ENCODE measurements around the gene AKR1D1. TPM values are rescaled to one million over a fixed set of nuclear protein-coding genes. Genes with fewer than 3 reads are reported as not detected.

Gene AKR1D1
- total RNA-seq, 4 donors from 2014 or later = 0.20 TPM; not detected in 3

DNA sequence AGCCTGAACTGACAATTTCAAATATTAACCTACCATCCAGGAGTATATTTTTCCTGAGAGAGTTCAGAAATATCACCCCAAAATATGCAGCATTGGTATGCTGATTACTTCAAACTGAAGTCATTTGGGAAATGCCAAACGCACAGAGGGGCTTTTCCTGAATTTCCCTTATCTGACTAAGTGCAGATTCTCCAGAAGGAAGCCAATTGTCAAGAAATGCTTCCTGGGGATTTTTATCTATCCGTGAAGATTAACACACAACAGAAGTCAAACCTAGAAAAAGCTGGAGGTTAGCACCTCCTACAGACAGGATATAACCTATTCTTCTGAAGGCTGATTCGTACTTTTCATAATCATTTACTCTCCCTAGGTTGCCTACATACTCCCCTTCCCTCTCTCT is 91.0 kb downstream of the AKR1D1 start:
- no peaks in the 10 kb centered on the region for H3K36me3 ChIP-seq
- no peaks in the 10 kb centered on the region for H3K9me3 ChIP-seq
- H3K27ac ChIP-seq = no peak overlapping the region
- DNase-seq (no peak), ATAC-seq (no peak)
- intact Hi-C loops (cut with DNase I; ENCODE audit: low total_unique reads) (no loop called here), in situ Hi-C loops (cut with MboI; ENCODE audit: low sequenced_read_pairs in 4 of 4) (loop anchor here in 1 of 4 donors (25.0 kb wide), 1 partner anchor 570 kb away; no protein-coding TSS in a partner anchor)
- no peaks in the 10 kb centered on the region for H3K4me1 ChIP-seq
- no peak overlapping the region for H3K4me3 ChIP-seq
- no peaks in the 10 kb centered on the region for H3K27me3 ChIP-seq
- TF ChIP-seq, protein P1, sequence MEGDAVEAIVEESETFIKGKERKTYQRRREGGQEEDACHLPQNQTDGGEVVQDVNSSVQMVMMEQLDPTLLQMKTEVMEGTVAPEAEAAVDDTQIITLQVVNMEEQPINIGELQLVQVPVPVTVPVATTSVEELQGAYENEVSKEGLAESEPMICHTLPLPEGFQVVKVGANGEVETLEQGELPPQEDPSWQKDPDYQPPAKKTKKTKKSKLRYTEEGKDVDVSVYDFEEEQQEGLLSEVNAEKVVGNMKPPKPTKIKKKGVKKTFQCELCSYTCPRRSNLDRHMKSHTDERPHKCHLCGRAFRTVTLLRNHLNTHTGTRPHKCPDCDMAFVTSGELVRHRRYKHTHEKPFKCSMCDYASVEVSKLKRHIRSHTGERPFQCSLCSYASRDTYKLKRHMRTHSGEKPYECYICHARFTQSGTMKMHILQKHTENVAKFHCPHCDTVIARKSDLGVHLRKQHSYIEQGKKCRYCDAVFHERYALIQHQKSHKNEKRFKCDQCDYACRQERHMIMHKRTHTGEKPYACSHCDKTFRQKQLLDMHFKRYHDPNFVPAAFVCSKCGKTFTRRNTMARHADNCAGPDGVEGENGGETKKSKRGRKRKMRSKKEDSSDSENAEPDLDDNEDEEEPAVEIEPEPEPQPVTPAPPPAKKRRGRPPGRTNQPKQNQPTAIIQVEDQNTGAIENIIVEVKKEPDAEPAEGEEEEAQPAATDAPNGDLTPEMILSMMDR (IDR thresholded peaks at IDR 0.05 in 4 of 5, conservative IDR thresholded peaks at IDR 0.05 in 1 of 5) = no peak
- no peak for TF ChIP-seq POLR2A (IDR thresholded peaks at IDR 0.05)

DNA sequence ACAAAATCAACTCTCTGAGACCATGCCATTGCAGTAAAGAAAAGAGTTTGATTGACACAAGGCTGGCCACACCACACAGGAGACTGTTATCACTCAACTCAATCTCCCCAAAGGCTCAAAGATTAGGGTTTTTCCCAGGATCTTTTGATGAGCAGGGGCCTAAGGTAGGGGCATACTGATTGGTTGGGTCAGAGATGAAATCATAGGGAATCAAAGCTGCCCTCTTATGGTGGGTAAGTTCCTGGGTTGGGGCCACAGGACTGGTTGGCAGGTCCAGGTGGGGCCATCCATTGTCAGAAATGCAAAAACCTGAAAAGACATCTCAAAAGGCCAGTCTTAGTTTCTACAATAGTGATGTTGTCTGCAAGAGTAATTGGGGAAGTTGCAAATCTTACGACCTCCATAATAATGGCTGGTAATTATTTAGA is 91.6 kb downstream of the AKR1D1 start:
- Histone ChIP-seq H3K27me3 (no peaks in the 10 kb centered on the region), H3K9me3 (no peaks in the 10 kb centered on the region), H3K27ac (no peak overlapping the region), H3K4me1 (no peaks in the 10 kb centered on the region), H3K4me3 (no peak overlapping the region), H3K36me3 (no peaks in the 10 kb centered on the region)
- TF ChIP-seq, protein P1 (IDR thresholded peaks at IDR 0.05 in 4 of 5, conservative IDR thresholded peaks at IDR 0.05 in 1 of 5) = no peak
- TF ChIP-seq POLR2A (IDR thresholded peaks at IDR 0.05) = no peak
- DNase-seq (no peak), ATAC-seq (no peak)
- in situ Hi-C loops (cut with MboI; ENCODE audit: low sequenced_read_pairs in 4 of 4) = loop anchor here in 1 of 4 donors (25.0 kb wide), 1 partner anchor 569 kb away; no protein-coding TSS in a partner anchor
- intact Hi-C loops (cut with DNase I; ENCODE audit: low total_unique reads) = no loop called here

Other genes starting within 250 kb of the AKR1D1 start
- gene DGKI, start 229.5 kb upstream of the AKR1D1 start, total RNA-seq = 1 to 10 TPM in 1 of 4 donors, under 1 TPM in 2, not detected in 1; 0.02 to 1.8 (median 0.07) TPM
- 10 to 100 TPM in 1 of 4 donors, 1 to 10 TPM in 3; 2.8 to 12.0 (median 5.4) TPM for gene CREB3L2, start 74.4 kb upstream of the AKR1D1 start, total RNA-seq

Measured in gastrocnemius medialis (tissue), 4 donors.